ENCODE results near the gene TOB1. TPM values are rescaled to one million over a fixed set of nuclear protein-coding genes. Genes with fewer than 3 reads are reported as not detected.

TOB1 gene
- total RNA-seq, 2 donors from 2014 or later = 19.8 to 24.3 TPM

DNA sequence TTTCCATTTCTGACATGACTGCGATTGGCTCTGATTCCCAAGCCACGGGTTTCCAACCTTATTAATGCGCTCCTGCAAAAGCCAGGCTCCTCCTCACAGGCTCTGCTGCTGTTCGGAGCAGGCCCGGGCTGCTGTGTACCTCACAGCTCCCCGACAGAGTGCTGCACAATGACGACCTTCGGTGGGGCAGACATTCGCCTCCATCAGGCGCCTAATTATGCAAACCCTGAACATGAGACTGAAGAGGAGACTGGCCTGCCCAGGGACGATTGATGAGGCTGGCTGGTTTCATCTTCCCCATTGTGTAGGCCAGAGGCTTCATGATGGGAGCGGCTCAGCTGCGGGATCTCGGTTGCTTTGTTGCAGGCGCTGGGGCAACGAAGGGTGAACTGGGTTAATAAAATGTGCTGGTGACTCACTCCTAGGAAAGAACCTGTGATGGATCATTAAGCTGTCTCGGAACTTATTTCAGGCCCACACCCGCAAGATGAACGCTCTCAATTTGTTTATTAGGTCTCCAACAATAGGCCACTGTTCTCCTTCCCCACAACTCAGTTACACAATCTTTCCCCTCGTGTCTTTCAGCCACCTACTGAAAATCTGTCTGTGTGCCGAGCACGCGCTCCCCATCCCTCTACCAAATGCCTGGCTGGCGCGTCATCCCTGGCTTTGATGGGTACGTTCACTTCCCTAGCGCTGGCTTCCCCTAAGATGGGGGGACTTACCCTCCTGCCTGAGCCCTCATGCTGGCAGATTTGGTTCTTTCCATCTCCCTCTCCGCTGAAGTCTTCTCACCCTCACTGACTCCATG, 27.2 kb upstream of the TOB1 start:
- Histone ChIP-seq H3K9me3 (no peaks in the 10 kb centered on the region), H3K27me3 (replicated peaks; ENCODE audit: insufficient read depth) (no peaks in the 10 kb centered on the region), H3K4me1 (ENCODE audit: control insufficient read depth in 1 of 2, low read depth in 2 of 2) (no peaks in the 10 kb centered on the region), H3K36me3 (no peaks in the 10 kb centered on the region), H3K27ac (no peak overlapping the region), H3K4me3 (no peak overlapping the region)
- TF ChIP-seq, protein P1, sequence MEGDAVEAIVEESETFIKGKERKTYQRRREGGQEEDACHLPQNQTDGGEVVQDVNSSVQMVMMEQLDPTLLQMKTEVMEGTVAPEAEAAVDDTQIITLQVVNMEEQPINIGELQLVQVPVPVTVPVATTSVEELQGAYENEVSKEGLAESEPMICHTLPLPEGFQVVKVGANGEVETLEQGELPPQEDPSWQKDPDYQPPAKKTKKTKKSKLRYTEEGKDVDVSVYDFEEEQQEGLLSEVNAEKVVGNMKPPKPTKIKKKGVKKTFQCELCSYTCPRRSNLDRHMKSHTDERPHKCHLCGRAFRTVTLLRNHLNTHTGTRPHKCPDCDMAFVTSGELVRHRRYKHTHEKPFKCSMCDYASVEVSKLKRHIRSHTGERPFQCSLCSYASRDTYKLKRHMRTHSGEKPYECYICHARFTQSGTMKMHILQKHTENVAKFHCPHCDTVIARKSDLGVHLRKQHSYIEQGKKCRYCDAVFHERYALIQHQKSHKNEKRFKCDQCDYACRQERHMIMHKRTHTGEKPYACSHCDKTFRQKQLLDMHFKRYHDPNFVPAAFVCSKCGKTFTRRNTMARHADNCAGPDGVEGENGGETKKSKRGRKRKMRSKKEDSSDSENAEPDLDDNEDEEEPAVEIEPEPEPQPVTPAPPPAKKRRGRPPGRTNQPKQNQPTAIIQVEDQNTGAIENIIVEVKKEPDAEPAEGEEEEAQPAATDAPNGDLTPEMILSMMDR (IDR thresholded peaks at IDR 0.05) = no peak
- ATAC-seq (ENCODE audit: insufficient number of reproducible peaks, low FRiP score, low read depth) (no peak), DNase-seq (ENCODE audit: low spot score) (no peak)

DNA sequence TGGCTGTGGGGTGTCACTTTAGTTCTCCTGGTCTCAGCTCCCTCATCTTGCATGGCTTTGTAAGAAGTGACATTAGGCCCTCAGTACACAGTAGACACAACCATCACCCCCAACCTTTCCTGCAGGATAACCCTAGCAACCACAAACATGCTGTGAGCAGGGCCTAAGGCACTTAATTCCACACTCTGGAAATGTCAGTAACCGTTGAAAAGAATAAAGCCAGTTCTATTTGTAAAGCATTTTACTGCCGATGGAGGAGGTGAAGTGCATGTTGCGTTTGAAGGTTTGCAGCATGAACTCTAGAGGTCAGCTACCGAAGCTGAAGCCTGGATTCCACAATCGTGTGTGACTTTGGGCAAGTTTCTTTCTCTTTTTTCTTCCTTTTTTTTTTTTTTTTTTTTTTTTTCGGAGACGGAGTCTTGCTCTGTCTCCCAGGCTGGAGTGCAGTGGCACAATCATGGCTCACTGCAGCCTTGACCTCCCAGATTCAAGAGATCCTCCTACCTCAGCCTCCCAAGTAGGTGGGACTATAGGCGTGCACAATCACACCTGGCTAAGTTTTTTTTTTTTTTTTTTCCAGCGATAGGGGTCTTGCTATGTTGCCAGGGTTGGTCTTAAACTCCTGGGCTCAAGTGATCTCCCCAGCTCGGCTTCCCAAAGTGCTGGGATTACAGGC, 26.1 kb upstream of the TOB1 start:
- Histone ChIP-seq H3K4me3 (no peak overlapping the region), H3K27me3 (replicated peaks; ENCODE audit: insufficient read depth) (no peaks in the 10 kb centered on the region), H3K36me3 (no peaks in the 10 kb centered on the region), H3K4me1 (ENCODE audit: control insufficient read depth in 1 of 2, low read depth in 2 of 2) (no peaks in the 10 kb centered on the region), H3K9me3 (no peaks in the 10 kb centered on the region), H3K27ac (no peak overlapping the region)
- ATAC-seq (ENCODE audit: insufficient number of reproducible peaks, low FRiP score, low read depth) (no peak), DNase-seq (ENCODE audit: low spot score) (no peak)
- TF ChIP-seq, protein P1 (IDR thresholded peaks at IDR 0.05) = no peak

- DNase-seq (ENCODE audit: low spot score) (no peak), ATAC-seq (ENCODE audit: insufficient number of reproducible peaks, low FRiP score, low read depth) (no peak)
Measured at GRCh38 chr17:50891577-50891989, 25.4 kb upstream of the TOB1 start.

DNA sequence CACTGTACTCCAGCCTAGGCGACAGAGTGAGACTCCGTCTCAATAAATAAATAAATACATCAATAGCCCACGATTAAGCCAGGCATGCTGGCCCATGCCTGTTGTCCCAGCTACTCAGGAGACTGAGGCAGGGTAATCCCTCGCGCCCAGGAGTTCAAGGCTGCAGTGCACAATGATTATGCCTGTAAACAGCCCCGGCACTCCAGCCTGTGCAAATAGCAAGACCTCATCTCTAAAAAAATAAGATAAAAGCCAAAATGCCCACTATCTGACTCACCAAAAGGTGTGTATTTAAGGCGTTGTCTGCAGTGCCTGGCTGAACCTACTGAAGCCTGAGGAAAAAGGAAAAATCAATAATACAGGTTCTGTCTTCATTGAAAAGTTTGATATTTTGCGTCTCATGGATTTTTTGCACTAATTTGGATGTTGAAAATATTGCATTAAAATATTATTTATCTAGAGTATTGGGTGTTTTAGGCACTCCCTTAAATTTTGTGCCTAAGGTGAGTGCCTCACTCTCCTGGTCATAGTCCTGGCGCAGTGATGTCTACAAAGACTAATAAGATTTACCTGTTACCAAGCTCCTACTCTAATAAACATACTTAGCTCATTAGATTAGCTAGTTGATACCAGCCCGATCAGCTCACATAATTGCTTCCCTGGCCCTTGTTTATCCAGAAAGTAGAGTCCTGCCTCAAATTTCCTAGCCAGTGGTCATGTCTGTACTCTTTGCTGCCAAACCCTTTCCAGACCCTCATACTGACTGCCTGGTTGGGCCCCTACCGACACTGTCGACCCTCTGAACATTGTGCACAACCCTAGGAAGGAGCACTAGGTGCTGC, 24.7 kb upstream of the TOB1 start:
- Histone ChIP-seq H3K27ac (no peak overlapping the region), H3K4me3 (no peak overlapping the region), H3K9me3 (no peaks in the 10 kb centered on the region), H3K36me3 (no peaks in the 10 kb centered on the region), H3K27me3 (replicated peaks; ENCODE audit: insufficient read depth) (no peaks in the 10 kb centered on the region), H3K4me1 (ENCODE audit: control insufficient read depth in 1 of 2, low read depth in 2 of 2) (no peaks in the 10 kb centered on the region)
- no peak for DNase-seq (ENCODE audit: low spot score)
- ATAC-seq (ENCODE audit: insufficient number of reproducible peaks, low FRiP score, low read depth) = no peak
- TF ChIP-seq, protein P1 (IDR thresholded peaks at IDR 0.05) = no peak

More at GRCh38 chr17:50891577-50891989, 25.4 kb upstream of the TOB1 start:
- no peaks in the 10 kb centered on the region for H3K9me3 ChIP-seq
- H3K36me3 ChIP-seq = no peaks in the 10 kb centered on the region
- H3K27ac ChIP-seq = no peak overlapping the region
- H3K27me3 ChIP-seq (replicated peaks; ENCODE audit: insufficient read depth) = no peaks in the 10 kb centered on the region
- H3K4me1 ChIP-seq (ENCODE audit: control insufficient read depth in 1 of 2, low read depth in 2 of 2) = no peaks in the 10 kb centered on the region
- H3K4me3 ChIP-seq = no peak overlapping the region
- TF ChIP-seq, protein P1 (IDR thresholded peaks at IDR 0.05) = no peak
